Stimulated activated CD8-positive, alpha-beta memory T cell treated with anti-CD3 and anti-CD28 coated beads, Interleukin-7, amount 100 ng/mL, for 48 hours (primary cell): ENCODE results near the gene PRRC2B.
"Not testable (repeated sequence)": the region's sequence is repeated elsewhere in the genome, so short reads cannot be mapped to it uniquely, and the experiment has no call there.

Experiments used
- DNase-seq, 2 donors: peaks; one replicate each; pipeline ENCODE4 v3.0.0-alpha.2; 2020; ENCODE audit warnings: low read depth in 1 of 2; ENCODE audit errors: extremely low read depth in 1 of 2

PRRC2B gene

GRCh38 chr9:131393622-131394463 is at the start of gene PRRC2B:
TSS of gene PRRC2B (plus strand) at chr9:131394086. CDS start at chr9:131430145, 36,059 bp downstream.
- peak; percentile 62 to 68 for DNase-seq

- not testable (repeated sequence) for DNase-seq
Observed at GRCh38 chr9:131344931-131345535, 48.9 kb upstream of the PRRC2B start.

GRCh38 chr9:131346559-131346958 is 47.3 kb upstream of the PRRC2B start:
- no peak for DNase-seq

GRCh38 chr9:131347376-131348020 is 46.4 kb upstream of the PRRC2B start:
- no peak for DNase-seq

- no peak for DNase-seq
Observed at GRCh38 chr9:131348631-131349521, 45.0 kb upstream of the PRRC2B start.

GRCh38 chr9:131349522-131349880 is 44.4 kb upstream of the PRRC2B start:
- DNase-seq: no peak

GRCh38 chr9:131349881-131350563 is 43.9 kb upstream of the PRRC2B start:
- DNase-seq: peak; percentile 67 to 79

- DNase-seq: not testable (repeated sequence)
Observed at GRCh38 chr9:131356479-131356878, 37.4 kb upstream of the PRRC2B start.

GRCh38 chr9:131358556-131358955 is 35.3 kb upstream of the PRRC2B start:
- DNase-seq: no peak

GRCh38 chr9:131361202-131361833 is 32.6 kb upstream of the PRRC2B start:
- peak in 1 of 2 donors; percentile 25 for DNase-seq

GRCh38 chr9:131365546-131365945 is 28.3 kb upstream of the PRRC2B start:
- DNase-seq: no peak

- DNase-seq: no peak
Observed at GRCh38 chr9:131366761-131367401, 27.0 kb upstream of the PRRC2B start.

GRCh38 chr9:131367450-131367849 is 26.4 kb upstream of the PRRC2B start:
- no peak for DNase-seq

- no peak for DNase-seq
Observed at GRCh38 chr9:131370638-131371037, 23.2 kb upstream of the PRRC2B start.

GRCh38 chr9:131372599-131372973 is 21.3 kb upstream of the PRRC2B start:
- not testable (repeated sequence) for DNase-seq

GRCh38 chr9:131374638-131375037 is 19.2 kb upstream of the PRRC2B start:
- DNase-seq: not testable (repeated sequence)

- DNase-seq: no peak
Observed at GRCh38 chr9:131379056-131379455, 14.8 kb upstream of the PRRC2B start.

GRCh38 chr9:131382850-131383729 is 10.8 kb upstream of the PRRC2B start:
- DNase-seq: no peak
